NOMO-1 treated with dmso at 0.1 percent for 144 hours (cell line): ENCODE measurements around the gene ZNF385D.
"Not testable (repeated sequence)": the region's sequence is repeated elsewhere in the genome, so short reads cannot be mapped to it uniquely, and the experiment has no call there.

ENCODE experiments used
- DNase-seq: peaks from one replicate; lab custom pipeline; 2025; ENCODE audit not compliant: unreplicated experiment; lab: John Stamatoyannopoulos, UW

Gene ZNF385D

GRCh38 chr3:21393683-21394311, 357.2 kb downstream of the ZNF385D start:
- no peak for DNase-seq

GRCh38 chr3:21392526-21392925, 358.5 kb downstream of the ZNF385D start:
- no peak for DNase-seq

GRCh38 chr3:21390856-21391255, 360.2 kb downstream of the ZNF385D start:
- DNase-seq, result no peak

GRCh38 chr3:21390136-21390535, 360.9 kb downstream of the ZNF385D start:
- DNase-seq, result no peak

- not testable (repeated sequence) for DNase-seq
These were observed 363.7 kb downstream of the ZNF385D start for GRCh38 chr3:21387142-21387826.

- DNase-seq, result not testable (repeated sequence)
These were observed 373.0 kb downstream of the ZNF385D start for GRCh38 chr3:21378036-21378435.

GRCh38 chr3:21377071-21377769, 373.8 kb downstream of the ZNF385D start:
- DNase-seq, result no peak

- no peak for DNase-seq
These were observed 378.7 kb downstream of the ZNF385D start for GRCh38 chr3:21372316-21372715.
